Esophagus squamous epithelium (tissue), 5 donors: ENCODE measurements around the gene EHMT1. TPM values are rescaled to one million over a fixed set of nuclear protein-coding genes. Genes with fewer than 3 reads are reported as not detected.

Experiments
- DNase-seq: peaks from one replicate; lab custom pipeline; 2025; lab: John Stamatoyannopoulos, UW
- H3K27ac ChIP-seq, 4 donors: fragments of 200-600 bp; sonication (generic); one replicate each; pipeline ENCODE4 v1.5.1; 2016 to 2019; ENCODE audit warnings: mild to moderate bottlenecking in 1 of 4
- H3K27me3 ChIP-seq, 4 donors: fragments of 200-600 bp; sonication (generic); 1 replicate in 3 of 4; 2 replicates in 1 of 4; pipeline versions ENCODE4 v1.5.1 to v1.6.0; 2017 to 2021; ENCODE audit warnings: antibody characterized with exemption in 1 of 4
- H3K36me3 ChIP-seq, 3 donors: fragments of 200-600 bp; sonication (generic); one replicate each; pipeline ENCODE4 v1.5.1; 2016 to 2019
- H3K4me1 ChIP-seq, 3 donors: fragments of 200-600 bp; sonication (generic); one replicate each; pipeline ENCODE4 v1.5.1; 2017 to 2019
- H3K4me3 ChIP-seq, 4 donors: fragments of 200-600 bp; sonication (generic); 1 replicate in 3 of 4; 2 replicates in 1 of 4; pipeline ENCODE4 v1.5.1; 2016 to 2019; ENCODE audit warnings: mild to moderate bottlenecking in 2 of 4, moderate library complexity in 1 of 4
- H3K9me3 ChIP-seq, 3 donors: fragments of 200-600 bp; sonication (generic); one replicate each; pipeline ENCODE4 v1.5.1; 2016 to 2019
- POLR2A ChIP-seq, 4 donors: fragments of 450-650 bp; IDR thresholded peaks; one replicate each; pipeline ENCODE4 v1.6.1; 2017; ENCODE audit warnings: antibody characterized with exemption in 4 of 4, mild to moderate bottlenecking in 4 of 4, moderate library complexity in 3 of 4
- WGBS, 2 donors: methylation state at CpG; one replicate each; pipeline ENCODE4 v1.1.5; 2018; 5-methylcytosine and 5-hydroxymethylcytosine counted together
- intact Hi-C: fragments of 100-400 bp; cut with DNase I; formaldehyde crosslinking; loops from one replicate; pipeline ENCODE4 v1.15.0; 2022
- total RNA-seq, 4 donors: library from RNA; depleted of rRNA; stranded (reverse); fragments of >200 nt; gene quantifications; one replicate each; pipeline ENCODE4 v1.1.0, GENCODE V29; 2016
- TF ChIP-seq, protein P1 (sequence below), 6 experiments: fragments of 450-650 bp in 4 of 6; fragments of 200-600 bp in 2 of 6; sonication (generic) in 2 of 6; IDR thresholded peaks; one replicate each; pipeline ENCODE4 v1.5.1; 2016 to 2019; ENCODE audit warnings: antibody characterized with exemption in 6 of 6, mild to moderate bottlenecking in 4 of 6, moderate library complexity in 4 of 6
- donor health status: DM: yes; HTN: yes; CAD: no.

Gene EHMT1
- total RNA-seq, 4 donors from 2014 or later: 42.8 to 87.0 (median 65.0) TPM

- Histone ChIP-seq H3K4me3 (peak overlapping the region; percentile 49 to 95 (median 74)), H3K9me3 (no peaks in the 10 kb centered on the region), H3K36me3 (peaks cover 0 to 7% (median 5%) of the 10 kb centered on the region in 3 donors), H3K27me3 (no peaks in the 10 kb centered on the region), H3K27ac (peak overlapping the region; percentile 72 to 95 (median 82)), H3K4me1 (peaks cover 27 to 50% (median 31%) of the 10 kb centered on the region in 3 donors)
- TF ChIP-seq, protein P1, sequence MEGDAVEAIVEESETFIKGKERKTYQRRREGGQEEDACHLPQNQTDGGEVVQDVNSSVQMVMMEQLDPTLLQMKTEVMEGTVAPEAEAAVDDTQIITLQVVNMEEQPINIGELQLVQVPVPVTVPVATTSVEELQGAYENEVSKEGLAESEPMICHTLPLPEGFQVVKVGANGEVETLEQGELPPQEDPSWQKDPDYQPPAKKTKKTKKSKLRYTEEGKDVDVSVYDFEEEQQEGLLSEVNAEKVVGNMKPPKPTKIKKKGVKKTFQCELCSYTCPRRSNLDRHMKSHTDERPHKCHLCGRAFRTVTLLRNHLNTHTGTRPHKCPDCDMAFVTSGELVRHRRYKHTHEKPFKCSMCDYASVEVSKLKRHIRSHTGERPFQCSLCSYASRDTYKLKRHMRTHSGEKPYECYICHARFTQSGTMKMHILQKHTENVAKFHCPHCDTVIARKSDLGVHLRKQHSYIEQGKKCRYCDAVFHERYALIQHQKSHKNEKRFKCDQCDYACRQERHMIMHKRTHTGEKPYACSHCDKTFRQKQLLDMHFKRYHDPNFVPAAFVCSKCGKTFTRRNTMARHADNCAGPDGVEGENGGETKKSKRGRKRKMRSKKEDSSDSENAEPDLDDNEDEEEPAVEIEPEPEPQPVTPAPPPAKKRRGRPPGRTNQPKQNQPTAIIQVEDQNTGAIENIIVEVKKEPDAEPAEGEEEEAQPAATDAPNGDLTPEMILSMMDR (IDR thresholded peaks at IDR 0.05): no peak
- no peak for TF ChIP-seq POLR2A (IDR thresholded peaks at IDR 0.05)
- intact Hi-C loops: no loop called here
- no peak for DNase-seq
- WGBS, 2 donors: 19 to 43% methylated on average over 9 to 12 of the region's 49 CpGs
These were observed 14.3 kb upstream of the EHMT1 start for GRCh38 chr9:137604345-137605086.

DNA sequence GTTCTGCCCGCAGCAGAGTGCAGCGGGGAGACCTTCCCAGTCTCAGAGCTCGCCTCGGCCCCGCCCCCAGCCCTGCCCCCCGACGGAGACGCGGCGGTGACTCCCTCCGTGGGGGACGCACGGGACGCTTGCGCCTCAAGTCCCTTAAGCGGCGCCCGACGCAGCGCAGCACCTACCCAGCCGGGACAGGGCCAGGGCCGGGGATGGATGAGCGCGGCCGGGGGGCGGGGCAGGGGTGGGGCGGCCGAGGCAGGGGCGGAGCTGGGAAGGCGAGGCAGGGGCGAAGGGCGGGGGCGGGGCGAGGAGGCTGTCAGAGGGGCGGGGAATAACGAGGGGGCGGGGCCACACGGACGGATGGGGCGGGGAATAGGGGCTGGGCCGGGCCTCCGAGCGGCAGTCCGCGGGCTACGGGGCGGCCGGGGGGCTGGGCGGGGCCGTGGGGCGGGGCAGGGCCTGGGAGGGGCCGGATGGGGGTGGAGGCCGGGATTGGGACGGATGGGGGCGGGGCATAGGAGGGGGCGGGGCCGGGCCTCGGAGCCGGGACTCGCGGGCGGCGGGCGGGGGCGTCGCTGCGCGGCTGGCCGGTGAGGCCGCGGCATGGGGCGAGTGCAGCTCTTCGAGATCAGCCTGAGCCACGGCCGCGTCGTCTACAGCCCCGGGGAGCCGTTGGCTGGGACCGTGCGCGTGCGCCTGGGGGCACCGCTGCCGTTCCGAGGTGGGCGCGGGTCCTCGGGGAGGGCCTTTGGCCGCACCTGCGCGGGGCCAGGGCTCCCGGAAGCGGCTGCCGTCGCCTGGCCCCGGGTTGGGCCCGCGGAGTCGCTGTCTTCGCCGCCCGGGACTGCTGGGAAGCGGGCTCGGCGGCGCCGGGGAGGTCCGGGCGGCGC is 13.4 kb upstream of the EHMT1 start, which contains the start of gene ARRDC1:
ARRDC1 (plus strand) TSS at position 566 of the 884 bp plus-strand sequence; CDS start at position 598, 32 bp downstream.
- peaks cover 0 to 8% (median 7%) of the 10 kb centered on the region in 3 donors for H3K36me3 ChIP-seq
- peak; percentile 92 for DNase-seq
- H3K9me3 ChIP-seq: no peaks in the 10 kb centered on the region
- intact Hi-C loops: no loop called here
- H3K27me3 ChIP-seq: no peaks in the 10 kb centered on the region
- 2% methylated on average over 9 of the region's 111 CpGs; no CpG with 5 or more reads in 1 of the 2 donors for WGBS, 2 donors
- H3K4me1 ChIP-seq: peaks cover 27 to 55% (median 31%) of the 10 kb centered on the region in 3 donors
- TF ChIP-seq POLR2A (IDR thresholded peaks at IDR 0.05): peak in 2 of 4 donors; percentile 80 to 89
- TF ChIP-seq, protein P1 (IDR thresholded peaks at IDR 0.05): no peak
- peak within 1 kb of the TSS; percentile 69 to 95 (median 84) for H3K4me3 ChIP-seq
- peak within 1 kb of the TSS; percentile 85 to 97 (median 96) for H3K27ac ChIP-seq

DNA sequence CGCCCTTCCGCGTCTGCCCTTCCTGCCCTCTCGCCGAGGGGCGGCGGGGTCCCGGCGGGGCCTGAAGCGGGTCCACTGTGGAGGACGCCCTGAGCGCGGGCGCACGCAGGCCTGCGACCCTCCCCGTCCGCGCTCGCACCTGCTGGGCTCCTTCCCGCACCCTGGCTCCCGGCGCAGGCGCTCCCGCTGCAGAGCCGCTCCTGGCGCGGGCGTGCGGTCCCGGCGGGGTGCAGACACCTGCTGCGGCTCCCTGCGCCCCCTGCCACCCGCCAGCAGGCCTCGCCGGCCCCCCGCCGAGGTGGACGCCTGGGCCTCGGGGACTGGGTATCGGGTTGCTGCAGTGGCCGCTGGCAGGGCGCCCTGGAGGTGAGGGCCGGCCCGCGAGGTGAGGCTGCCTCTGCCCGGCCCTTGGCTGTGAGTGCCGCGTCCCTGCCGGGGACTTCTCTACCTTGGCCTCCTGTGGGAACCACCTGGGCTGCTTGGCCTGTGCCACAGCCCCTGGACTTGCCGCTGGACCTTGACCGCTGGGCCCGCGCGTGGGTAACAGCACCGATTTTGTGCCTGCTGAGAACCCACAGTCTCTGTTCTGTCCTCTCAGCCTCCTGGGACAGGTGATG is 12.7 kb upstream of the EHMT1 start:
- WGBS, 2 donors: no CpG with 5 or more reads among the region's 57 CpGs

GRCh38 chr9:137606734-137607138 is 12.1 kb upstream of the EHMT1 start:
- WGBS, 2 donors: 0 to 43% methylated on average over 1 of the region's 13 CpGs
- Histone ChIP-seq H3K4me3 (peak overlapping the region; percentile 69 to 95 (median 84)), H3K4me1 (peaks cover 38 to 68% (median 42%) of the 10 kb centered on the region in 3 donors), H3K36me3 (peaks cover 0 to 8% (median 7%) of the 10 kb centered on the region in 3 donors), H3K9me3 (no peaks in the 10 kb centered on the region), H3K27ac (peak overlapping the region; percentile 85 to 97 (median 96)), H3K27me3 (no peaks in the 10 kb centered on the region)
- TF ChIP-seq, protein P1 (IDR thresholded peaks at IDR 0.05): no peak
- no peak for TF ChIP-seq POLR2A (IDR thresholded peaks at IDR 0.05)
- intact Hi-C loops: no loop called here
- DNase-seq: no peak

More for the DNA sequence above, 12.7 kb upstream of the EHMT1 start:
- Histone ChIP-seq H3K36me3 (peaks cover 0 to 8% (median 7%) of the 10 kb centered on the region in 3 donors), H3K9me3 (no peaks in the 10 kb centered on the region), H3K27me3 (no peaks in the 10 kb centered on the region), H3K4me3 (peak overlapping the region; percentile 69 to 95 (median 84)), H3K27ac (peak overlapping the region; percentile 85 to 97 (median 96)), H3K4me1 (peaks cover 32 to 62% (median 36%) of the 10 kb centered on the region in 3 donors)
- TF ChIP-seq POLR2A (IDR thresholded peaks at IDR 0.05): no peak
- TF ChIP-seq, protein P1 (IDR thresholded peaks at IDR 0.05): no peak
- intact Hi-C loops: no loop called here
- DNase-seq: no peak
